ENCODE measurements around the gene NTN1.

DNA sequence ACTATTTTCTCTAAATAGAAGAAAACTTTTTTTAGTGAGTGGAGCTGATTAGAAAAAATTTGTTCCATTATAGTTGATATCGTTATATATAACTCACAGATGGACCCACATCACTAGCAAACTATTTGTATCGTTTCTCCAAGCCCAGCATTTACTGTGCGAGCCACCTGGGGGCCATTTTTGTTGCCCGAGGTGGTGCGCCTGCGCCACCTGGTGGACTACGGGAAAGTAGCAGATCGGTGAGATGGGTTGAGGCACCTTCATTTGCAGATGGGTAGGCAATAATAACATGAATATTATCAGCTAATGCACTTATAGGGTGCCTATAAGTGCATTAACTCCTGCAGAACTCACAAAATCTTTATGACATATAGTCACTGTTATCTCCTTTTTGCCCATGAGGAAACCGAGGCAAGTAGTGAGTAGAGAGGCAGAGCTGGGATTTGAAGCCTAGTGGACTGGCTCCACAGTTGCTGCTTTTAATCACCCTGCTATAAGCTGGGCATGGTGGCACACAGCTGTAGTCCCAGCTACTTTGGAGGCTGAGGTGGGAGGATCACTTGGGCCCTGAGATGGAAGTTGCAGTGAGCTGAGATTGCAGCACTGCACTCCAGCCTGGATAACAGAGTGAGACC, 23.2 kb upstream of the NTN1 start:
- TF ChIP-seq, protein P1, sequence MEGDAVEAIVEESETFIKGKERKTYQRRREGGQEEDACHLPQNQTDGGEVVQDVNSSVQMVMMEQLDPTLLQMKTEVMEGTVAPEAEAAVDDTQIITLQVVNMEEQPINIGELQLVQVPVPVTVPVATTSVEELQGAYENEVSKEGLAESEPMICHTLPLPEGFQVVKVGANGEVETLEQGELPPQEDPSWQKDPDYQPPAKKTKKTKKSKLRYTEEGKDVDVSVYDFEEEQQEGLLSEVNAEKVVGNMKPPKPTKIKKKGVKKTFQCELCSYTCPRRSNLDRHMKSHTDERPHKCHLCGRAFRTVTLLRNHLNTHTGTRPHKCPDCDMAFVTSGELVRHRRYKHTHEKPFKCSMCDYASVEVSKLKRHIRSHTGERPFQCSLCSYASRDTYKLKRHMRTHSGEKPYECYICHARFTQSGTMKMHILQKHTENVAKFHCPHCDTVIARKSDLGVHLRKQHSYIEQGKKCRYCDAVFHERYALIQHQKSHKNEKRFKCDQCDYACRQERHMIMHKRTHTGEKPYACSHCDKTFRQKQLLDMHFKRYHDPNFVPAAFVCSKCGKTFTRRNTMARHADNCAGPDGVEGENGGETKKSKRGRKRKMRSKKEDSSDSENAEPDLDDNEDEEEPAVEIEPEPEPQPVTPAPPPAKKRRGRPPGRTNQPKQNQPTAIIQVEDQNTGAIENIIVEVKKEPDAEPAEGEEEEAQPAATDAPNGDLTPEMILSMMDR (IDR thresholded peaks at IDR 0.05) = no peak
- TF ChIP-seq POLR2A (IDR thresholded peaks at IDR 0.05) = no peak

All from ovary (tissue), 3 donors.